NCI-H1105 (cell line): Measurements from ENCODE around the gene NTM.
A peak's percentile ranks its signal among the peaks of the same experiment; 100 is the strongest.
"Not testable (repeated sequence)": the region's sequence is repeated elsewhere in the genome, so short reads cannot be mapped to it uniquely, and the experiment has no call there.

Experiments
- DNase-seq: peaks from one replicate; lab custom pipeline; 2025; lab: John Stamatoyannopoulos, UW

NTM gene

DNA sequence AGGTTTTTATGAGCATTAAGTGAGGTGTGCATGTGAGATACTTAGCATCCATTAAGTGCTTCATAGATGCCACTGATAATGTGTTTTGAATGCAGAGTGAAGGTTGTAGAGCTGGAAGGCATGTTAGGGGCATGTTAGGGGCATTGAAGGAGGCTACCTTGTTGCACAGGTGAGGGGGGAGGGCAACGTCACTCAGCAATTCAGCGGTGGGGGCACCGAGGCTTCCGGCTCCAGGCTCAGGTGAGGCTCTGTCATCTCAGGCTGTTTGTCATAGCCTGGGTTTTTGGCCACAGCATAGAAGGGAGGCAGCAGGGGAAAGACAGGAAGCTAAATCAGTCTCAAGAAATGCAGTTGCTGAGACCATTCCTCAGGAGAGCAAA is 299.0 kb downstream of the NTM start:
- peak; percentile 19 for DNase-seq

DNA sequence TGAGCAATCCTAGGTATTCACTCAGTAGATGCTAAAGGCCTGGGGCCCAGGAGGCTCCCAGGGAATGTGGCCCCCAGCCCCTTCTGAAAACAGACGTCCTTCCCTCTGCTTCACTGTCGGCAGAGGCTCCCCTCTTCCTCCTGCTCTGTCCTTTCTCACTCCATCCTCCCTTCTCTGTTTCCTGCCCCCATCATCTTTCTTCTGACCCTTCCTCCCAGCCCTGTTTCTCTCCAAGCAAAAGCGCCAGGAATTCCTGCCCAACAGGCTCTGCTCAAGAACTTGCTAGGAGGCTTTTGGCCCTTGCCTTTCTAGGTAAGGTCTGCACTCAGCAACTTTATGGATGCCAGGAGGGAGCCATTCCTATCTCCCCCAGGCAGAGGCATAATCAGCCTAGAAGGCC is 300.5 kb downstream of the NTM start:
- DNase-seq: no peak

DNA sequence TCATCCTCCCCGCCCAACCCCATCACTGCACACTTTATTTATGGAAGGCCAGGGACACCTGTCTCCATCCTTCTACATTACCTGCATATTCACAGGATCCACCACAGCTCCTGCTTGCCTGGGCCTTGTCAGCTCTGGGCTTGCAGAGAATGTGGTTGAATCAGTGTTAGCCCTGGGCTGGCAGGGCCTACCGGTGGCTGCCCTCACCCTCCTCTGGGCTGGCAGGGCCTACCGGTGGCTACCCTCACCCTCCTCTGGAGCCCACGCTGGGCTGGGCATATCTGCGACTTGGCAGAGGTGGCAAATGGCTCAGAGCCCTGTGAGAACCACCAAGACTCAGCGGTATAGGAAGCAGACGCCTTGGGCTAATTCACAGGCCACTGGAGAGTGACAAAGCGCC is 300.9 kb downstream of the NTM start:
- no peak for DNase-seq

DNA sequence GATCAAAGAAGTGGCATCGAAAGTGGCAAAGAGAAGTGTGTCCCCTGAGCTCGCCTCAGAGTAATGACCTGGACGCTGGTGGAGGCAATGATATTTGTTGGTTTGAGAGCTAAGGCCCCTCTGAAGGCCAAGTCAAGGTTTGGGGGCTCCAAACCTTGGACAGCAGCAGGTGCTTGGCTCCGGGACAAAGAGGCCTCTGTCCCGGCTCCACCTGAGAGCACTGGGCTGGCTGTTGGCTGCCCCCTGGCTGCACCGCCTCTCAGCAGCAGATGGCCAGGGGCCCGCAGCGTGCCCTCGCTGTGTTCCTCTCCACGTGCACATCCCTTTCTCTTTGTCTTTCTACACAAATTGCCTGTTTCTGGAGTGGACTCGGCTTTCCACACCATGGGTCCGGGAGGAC is 301.3 kb downstream of the NTM start:
- no peak for DNase-seq

DNA sequence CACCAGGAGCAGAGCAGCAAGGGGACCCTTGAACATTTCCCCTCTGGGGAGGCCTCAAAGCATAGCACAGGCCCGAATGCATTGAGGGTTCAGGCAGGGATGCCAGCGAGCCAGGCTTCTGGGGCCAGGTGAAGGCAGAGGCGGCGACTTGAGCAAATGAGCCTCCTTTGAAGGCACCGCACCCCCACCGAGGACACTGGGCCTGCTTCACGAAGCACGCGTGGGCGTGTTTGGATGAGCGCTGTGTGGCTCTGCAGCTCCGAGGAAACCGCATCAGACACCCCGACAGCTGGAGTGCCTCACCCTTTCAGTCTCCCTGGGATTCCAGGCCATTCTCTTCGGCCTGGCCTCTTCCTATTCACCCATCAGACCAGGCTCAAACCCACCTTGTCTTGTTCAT is 301.8 kb downstream of the NTM start:
- no peak for DNase-seq

DNA sequence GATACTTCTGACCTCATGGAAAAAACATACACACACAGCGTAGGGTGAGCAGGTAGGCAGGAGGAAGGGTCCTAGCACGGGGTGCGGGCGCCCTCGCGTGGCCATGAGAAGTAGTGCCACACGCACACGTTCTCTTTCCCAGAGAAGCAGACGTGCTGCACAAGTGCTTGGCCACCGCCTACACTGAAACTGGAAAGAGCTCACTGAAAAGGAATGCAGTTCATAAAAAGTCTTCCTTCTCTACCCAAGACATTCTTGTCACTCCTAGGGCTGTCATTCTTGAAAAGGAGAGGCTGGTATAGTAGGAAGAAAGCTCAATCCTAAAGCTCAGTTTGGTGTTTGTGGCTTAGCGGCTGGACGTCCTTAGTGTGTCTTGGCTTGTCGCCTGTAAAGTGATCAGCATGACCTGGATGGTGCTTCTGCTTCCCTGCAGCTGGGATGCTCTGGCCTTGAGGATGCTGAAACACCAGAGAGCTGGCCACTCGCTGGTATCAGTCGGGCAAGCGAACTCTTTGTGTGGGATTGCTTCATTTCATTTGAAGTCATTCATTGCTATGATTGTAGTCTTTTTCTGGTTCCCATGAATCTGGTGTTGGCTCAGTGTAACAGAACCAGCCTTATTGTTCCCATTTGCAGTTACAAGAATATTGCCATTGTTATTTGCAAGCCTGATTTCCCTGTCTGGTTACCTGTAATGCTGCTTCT is 303.8 kb downstream of the NTM start:
- peak; percentile 68 for DNase-seq

DNA sequence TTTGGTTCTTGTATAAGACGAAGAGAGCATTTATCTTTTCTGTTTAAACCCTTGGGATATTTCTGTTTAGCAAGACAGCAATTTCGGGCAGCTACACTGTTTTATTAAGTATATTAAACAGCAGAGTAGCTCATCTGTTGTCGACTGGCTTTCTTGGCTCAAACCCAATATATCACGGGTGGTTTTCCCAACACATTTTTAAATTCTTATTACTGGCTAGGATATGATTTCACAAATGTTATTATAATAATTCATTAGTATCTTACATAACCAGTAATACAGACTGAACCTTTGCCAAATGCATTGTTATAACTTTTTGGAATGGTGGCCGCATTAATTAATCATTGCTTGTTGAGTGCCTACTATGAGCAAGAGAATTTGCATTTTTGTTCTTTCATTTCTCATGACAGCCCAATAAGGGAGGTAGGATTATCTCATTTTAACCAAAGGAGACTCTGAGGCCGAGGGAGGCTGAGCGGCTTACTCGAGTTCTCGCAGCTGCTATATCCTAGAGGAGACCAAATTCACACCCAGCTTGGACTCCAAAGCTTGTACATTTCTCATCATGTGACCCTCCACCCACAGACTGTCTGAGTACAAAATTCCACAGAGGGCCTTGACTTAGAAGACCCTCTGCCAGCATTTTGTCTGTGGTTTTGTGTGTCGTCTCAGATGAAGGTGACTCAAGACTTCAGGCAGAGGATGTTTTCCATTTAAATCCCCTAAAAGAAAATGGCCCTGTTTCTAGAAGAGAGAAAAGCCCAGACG is 304.9 kb downstream of the NTM start:
- no peak for DNase-seq

DNA sequence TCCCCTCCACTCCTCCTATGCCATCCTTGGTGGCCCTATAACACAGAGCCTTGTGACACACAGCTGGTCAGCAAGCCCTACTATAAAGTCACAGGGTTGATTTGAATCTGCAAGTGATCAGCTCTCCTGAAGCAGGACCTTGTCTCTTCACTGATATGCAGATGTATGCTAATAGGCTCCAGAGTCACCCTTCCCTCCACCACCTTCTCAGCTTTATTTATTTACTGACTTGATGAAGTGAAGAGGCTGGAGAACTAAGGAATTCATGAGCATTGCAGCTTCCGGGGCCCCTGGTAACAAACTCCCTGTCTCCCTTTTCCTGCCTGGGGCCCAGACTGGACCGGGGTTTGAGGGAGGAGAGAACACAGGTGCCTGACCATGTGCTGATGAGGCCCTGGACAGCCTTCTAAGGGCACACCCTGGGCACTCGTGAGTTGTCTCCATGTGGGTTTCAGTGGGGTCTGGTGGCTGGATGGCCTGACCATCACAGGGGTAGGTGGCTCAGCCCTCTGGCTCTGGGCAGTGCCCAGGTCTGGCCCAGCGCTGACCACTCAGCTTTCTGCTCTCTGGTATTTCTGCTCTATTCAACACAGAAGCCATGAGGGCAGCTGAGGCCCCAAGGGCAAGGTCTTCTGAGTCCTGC is 307.5 kb downstream of the NTM start:
- no peak for DNase-seq

DNA sequence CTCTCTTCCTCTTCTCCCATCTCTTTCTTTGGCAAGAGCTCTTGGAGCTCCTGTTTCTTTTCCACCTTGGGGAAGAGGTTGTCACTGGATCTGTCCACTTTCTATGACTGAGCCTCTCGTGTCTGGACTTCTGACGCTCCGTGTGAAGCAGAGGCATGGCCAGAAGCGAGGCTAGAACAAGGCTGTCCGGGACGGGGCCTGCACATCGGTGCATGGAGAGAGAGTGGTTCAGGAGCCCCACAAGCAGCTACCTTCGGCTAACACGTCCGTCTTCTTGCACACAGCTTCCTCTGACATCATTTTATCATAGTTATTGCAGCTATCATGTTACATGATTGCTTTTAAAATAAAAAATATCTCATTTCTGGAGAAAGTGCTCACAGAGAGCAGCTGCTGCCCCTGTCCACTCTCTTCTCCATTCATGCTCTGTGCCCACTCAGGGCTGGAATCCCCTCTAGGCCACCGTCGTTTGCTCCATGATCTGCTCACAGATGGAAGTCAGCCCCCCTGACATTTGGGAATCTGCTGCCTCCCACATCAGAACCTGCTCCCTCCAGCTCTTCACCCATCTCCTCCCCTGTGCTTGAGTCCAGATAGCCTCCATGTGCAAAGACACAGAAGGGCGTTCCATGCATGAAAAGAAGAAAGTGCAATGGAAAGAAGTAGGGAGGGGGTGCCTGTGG is 308.4 kb downstream of the NTM start:
- DNase-seq: no peak

DNA sequence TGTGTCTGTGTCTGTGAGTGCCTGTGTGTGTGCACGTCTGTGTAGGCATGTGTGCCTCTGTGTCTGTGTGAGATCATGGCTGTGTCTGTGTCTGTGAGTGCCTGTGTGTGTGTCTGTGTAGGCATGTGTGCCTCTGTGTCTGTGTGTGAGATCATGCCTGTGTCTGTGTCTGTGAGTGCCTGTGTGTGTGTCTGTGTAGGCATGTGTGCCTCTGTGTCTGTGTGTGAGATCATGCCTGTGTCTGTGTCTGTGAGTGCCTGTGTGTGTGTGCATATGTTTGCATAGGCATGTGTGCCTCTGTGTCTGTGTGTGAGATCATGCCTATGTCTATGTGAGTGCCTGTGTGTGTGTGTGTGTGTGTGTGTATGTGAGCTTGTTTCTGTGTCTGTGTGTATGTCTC is 310.0 kb downstream of the NTM start:
- DNase-seq: not testable (repeated sequence)

DNA sequence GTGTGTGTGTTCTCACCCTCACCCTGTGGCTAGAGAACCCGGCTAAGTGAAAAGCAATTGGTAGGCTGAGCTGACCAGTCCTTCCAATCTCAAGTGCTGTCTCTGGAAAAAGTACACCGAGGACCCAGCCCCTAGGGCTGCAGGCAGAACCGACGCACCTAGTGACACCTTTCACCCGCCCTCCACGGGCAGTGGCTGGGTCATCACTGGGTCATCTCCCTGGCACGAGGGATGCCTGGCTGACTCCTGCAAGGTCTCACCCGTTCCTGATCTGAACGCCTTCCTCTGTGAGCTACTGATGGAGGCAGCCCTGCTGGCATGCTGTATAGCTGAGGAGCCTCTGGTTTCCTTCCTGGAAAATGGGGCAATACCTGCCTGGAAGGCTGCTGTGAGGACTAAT is 311.5 kb downstream of the NTM start:
- DNase-seq: no peak

DNA sequence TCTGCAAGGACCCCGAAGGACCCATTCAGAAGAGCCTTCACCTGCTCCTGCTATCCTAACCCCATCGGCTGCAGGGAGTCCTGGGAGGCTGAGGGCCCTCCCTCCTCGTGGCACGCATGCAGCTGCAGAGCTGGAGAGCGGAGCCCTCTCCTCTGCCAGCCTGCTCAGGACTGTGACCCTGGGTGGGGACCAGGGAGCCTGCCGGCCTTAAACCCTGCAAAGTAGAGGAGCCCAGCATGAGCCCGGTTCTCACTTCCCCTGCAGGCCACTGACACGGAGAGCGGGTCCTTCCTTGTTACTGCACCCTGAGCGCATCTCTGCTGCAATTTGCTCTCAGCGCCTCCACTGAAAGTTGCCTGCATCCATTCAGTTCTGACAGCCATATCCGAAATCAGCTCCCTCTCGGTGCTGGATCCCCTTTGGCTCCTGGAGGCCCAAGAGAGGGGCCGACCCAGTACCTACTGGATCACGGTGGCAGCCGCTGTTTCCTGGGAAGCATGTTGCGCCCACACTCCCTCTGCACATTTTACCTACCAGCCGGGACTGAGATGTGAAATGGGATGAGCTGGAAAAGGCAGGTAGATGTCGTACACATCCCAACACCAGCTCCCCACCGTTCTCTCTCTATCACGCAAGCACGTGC is 312.1 kb downstream of the NTM start:
- DNase-seq: no peak

DNA sequence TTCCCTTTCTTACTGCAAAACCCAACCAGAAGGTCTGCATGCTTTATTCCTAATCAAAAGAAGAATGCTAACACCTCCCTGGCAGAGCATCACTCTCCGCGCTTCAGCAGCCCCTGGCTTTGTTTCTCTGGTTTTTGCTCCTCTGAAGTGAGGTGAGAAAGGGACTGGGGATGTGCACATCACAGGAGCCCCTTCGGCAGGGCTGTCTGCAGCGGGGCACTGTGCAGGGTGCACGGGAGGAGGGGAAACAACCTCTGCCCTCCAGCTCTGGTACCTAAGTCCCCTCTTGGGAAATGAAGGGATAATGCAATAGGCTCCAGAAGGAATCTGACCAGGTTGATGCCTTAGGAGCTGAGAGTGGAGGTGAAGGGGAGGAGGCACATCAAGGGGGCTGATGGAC is 312.7 kb downstream of the NTM start:
- DNase-seq: no peak

DNA sequence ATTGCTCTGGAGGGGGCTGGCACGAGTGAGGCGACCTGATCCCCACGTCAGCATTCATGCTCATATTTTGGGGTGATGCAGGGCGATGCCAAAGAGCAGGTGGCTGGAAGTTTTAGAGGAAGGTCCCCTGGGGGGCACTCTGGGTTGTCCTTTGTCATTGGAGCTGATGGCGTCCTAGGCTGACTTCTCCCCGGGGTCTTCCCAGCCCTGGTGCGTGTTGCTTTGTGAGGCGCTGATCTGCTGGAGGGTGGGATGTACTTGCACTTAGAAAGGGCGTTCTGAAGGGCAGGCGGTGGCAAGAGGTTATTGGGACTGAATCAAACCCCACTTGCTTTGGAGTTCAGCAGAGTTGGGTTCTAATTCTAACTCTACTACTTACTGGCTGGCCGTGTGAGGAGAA is 313.3 kb downstream of the NTM start:
- DNase-seq: no peak

DNA sequence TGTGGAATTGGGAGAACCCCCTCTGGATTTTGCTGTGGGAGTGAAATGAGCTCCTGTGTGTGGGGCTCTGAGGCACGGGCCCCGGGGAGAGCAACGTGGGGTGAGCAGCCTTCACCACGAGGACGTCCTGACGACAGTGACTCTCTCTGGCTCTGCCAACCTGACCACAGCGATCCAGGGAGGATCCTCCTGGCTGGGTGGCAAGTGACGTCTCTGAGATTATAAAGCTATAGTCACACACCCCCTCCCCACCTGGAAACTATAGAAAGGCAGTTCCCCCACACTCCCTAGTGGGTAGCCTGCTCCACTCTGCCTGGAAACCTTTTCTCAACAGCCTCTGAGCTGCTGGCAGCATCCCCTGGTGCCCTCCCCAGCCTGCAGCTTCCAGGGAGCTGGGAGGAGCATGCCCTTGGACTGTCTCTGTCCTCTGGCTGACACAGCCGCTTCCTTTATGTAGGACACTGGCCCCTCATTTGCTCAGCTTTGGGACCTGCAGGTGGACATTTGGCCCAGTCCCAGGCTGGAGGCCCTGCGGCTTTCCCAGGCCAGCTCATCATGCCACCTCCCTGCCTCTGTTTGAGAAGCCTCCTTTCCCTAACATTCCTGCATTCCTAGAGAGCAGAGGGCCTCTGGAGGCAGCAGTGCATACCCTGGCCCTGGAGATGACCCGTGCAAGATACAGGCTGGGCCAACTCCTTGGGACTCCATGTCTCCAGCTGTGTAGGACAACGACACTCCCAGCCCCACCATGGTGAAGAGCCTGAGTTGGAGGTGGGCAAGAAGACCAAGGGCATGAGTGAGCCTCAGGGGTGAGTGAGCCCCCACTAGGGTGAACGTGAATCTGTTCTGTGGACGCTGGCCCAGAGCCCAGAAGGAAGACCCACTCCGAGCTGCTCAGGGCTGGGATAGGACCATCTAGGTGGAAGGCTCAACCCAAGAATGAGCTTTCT is 314.0 kb downstream of the NTM start:
- no peak for DNase-seq

DNA sequence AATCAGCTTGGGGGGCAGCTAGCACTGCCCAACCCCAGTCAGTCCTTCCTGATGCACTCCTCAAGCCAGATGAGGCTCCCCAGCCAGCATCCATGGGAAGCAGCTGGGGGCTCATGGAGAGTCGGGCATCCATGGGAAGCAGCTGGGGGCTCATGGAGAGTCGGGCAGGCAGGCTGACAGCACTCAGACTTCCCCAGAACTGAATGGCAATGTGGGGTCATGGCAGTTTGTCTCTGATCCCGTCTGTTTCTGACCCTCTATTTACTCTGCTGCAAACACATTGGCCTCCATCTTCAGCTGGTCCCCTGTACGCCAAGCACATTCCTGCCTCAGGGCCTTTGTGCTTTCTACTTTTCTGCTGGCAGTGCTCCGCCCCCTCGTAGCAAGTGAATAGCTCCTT is 314.8 kb downstream of the NTM start:
- DNase-seq: no peak

DNA sequence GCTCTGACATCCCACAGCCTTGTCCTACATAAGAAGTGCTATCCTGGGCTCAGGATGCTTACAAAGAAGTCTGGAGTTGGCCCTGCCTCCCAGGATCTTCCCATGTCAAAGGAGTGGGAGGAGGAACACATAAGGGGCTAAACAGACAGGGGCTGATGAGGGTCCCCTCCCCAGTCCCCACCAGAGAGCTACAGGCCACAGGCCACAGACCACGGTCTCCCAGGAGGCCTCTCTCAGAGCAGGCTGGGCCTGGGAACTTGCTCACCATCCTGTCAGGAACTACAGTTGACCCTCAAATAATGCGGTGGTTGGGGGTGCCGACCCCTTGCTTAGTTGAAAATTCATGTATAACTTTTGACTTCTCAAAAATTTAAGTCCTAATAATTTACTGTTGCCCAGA is 315.5 kb downstream of the NTM start:
- no peak for DNase-seq

DNA sequence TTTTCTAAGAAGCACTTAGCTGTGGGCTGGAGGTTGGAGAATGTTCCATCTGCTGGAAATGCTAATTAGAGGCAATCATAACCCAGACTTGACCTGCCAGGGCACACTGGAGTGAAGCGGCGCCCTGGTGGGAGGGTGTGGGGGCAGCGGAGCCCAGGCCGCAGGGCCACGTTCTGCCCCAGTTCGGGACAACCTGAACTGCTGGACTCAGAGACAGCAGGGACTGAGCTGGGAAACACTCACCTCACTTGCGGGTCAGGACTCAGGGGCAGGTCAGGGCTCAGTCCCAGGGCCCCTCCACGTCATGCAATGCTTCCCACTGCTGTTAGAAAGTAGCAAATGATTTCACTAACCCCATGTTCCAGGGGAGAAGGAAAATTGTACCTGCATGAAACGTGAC is 316.4 kb downstream of the NTM start:
- no peak for DNase-seq

DNA sequence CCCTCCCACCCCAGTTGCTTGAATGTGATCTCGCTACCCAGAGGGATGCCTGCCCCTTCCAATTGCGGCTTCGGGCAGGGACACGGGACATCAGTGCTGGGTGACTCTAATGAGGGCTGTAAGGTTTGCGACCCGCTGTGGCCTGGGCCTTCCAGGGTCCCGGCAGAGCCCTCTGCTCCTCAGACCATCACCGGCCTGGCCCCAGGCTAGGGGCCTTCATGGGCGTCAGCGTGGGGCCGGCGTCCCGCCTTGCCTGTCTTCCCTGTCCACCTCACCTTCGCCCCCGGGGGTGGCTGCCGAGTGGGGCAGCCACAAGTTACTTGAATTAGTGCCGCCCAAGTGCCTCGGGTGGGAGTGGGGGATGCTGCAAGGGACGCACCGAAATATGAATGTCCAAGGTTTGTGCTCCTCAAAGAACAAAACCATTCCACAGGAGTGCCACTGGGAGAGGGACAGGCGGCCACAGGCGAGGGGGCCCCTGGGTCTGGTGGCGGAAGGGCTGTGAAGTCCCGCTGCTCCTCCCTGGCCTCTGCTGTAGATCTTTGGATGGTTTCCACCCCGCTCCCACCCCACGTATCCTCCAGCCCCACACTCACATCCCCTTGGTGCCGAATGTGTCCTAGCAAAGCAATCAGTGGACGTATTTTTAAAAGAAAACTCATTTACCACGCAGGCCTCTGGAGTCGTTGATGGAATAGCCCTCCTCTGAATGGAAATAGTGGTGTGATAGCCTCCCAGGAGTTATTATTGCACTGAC is 317.1 kb downstream of the NTM start:
- DNase-seq: no peak

DNA sequence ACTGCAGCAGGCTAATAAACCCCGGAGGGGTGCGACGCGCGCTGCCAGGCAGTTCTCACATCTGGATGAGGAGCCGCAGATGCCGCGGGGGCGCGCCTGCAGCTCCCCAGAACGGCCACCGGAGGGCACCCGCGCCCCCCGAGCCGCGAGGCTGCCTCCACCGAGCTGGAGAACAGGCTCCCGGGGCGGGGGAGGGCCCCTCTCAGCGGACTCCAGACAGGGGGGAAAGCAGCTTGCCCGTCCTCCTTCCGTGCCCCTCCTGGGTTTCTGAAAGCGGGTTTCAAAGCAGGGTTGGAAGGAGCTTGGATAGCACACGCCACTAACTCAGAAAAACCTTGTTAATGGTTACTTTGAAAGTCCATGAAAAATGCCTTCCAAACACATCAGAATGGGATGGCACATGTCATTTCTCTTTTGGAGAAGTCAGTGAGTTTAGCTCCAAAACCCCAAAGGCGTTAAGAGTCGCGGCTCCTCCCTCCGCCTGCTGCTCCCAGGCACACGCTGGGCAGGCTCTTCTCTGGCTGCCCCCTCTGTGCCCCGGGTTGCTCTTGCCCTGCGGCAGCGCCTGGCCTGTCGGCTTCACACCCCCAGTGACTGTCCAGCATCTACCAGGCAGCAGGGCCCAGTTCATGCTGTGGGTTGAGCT is 317.8 kb downstream of the NTM start:
- peak; percentile 72 for DNase-seq
